HG03060 (cell line): ENCODE results near the gene SBF2.

Experiments
- ATAC-seq: cut with Tn5 transposase; IDR thresholded peaks from one replicate; pipeline ENCODE4 v1.9.1; 2021; ENCODE audit warnings: low read depth, moderate number of reproducible peaks; ENCODE audit not compliant: unreplicated experiment

Gene SBF2

DNA sequence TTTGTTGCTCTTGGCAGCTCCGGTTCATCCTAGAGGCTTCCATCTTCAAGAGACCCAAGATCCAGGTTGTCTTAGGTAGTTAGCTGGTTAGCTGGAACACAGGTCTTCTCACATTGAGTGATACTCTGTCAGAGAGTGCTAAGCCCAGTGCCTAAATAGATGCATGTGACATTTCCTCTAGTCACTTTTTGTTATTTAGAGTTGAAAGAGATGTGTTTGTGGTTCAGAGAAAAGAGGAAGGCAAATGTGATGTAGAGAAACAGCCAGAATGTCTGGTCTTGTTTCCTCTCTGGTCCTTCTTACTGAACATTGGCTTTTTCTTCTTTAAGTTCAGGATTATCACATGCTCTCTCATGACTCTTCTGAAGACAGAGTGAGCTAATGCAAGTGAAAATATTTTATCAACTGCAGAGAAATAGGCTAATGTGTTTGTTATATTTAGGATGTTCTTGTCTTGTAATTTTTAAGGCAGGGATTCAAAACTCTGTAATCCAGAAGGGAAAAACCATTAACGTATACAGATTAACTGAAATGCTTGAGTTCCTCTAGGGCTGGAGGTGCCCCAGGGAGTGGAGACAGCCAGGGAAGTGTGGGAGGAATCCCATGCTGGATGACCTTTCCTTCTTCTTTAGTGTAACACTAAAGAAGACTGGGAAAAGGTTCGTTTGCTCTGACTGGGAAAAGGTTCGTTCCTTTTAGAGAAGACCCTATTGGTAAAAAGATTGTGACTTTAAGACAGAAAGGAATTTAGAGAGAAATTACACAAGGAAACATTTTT lies 554.7 kb downstream of the SBF2 start:
- ATAC-seq = peak; percentile 72

DNA sequence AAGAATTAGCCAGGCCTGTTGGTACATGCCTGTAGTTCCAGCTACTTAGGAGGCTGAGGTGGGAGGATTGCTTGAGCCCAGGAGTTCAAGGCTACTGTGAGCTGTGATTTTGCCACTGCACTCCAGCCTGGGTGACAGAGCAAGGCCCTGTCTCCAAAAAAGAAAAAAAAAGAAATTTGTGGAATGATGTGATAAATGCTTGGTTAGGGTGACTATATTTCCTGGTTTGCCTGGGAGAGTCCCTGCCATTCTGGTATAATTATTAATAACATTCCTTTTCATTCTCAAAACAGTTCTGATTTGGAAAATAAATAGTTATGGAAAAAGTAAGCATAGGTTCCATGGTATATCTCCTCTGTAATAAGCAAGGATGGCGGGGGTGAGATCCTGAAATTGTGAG lies 555.3 kb downstream of the SBF2 start:
- no peak for ATAC-seq

DNA sequence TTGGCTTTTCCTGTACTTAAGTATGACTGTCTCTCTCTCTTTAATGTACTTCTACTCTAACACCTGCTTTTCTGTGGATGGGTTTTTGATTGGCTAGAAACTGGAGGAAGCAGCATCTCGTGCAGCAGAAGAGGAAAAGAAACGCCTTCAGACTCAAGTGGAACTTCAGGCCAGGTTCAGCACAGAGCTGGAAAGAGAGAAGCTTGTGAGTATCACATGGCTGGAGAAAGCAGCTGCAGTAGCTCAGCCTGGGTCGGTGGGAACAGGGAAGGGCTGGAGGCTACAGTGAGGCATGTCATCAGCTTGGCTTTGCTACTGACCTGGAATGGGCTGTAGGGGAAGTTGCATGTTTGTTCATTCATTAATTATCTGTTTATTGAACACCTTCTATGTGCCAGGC lies 555.9 kb downstream of the SBF2 start:
- no peak for ATAC-seq

DNA sequence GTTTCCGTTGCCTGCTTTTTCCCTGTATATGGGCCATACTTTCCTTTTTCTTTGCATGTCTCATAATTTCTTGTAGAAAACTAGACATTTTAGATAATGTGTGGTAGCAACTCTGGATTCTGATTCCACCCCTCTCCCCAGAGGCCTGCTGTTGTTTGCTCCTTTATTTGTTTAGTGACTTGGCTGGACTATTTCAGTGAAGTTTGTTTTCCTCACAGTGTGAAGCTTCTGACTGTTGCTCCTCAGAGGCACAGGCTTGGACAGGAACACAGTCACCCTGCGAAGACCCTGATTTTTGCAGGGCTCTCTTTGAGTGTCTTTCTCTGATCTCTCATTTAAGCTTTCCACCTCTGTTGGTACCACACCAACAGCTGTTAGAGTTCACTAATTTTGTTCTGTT lies 557.7 kb downstream of the SBF2 start:
- no peak for ATAC-seq

DNA sequence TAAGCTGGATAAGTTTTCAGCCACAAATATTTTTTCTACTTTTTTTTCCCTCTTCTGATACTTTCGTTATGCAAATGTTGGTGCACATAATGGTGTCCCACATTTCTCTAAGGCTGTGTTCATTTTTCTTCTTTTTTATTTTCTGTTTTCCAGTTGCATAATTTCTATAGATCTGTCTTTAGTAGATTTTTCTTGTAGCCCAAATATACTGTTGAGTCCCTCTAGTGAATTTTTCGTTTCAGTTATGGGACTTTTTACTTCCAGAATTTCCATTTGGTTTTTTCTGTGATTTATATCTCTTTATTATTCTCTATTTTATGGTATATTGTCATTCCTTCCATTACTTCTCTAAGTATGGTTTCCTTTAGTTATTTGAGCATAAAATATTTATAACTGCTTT lies 558.1 kb downstream of the SBF2 start:
- ATAC-seq = no peak

DNA sequence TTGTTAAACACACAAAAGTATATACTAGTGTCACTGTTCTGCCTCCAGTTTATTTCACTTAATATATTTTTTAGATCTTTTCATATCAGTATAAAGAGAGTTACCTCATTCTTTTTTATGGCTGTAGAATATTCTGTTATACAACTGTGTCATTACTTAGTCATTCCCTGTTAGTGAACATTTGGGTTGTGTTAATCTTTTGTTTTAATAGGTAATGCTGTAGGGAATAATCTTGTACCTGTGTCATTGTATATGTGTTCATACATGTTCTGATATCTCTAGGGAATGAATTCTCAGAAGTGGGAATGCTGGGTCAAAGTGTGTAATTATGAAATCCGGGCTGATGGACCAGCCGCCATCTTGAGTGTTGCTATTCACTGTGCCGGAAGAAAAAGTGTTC lies 558.8 kb downstream of the SBF2 start:
- ATAC-seq = no peak

DNA sequence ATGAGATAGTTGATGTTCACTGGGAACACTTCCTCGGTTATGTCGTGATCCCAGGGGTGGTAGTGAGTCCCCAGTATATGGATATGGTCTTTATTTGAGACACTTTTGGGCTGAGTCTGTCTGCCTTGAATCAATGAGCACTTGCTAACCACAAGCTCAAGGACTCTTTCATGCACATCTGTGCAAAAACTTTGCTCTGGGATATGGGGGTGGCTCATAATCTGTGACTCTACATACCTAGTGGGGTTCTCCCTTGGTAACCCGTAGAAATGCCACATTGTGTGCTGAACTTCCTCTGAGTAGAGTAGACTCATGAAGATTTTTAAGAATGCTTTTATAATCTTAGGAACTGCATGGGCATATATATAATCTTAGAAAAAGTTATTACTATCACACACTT lies 560.8 kb downstream of the SBF2 start:
- ATAC-seq = no peak

DNA sequence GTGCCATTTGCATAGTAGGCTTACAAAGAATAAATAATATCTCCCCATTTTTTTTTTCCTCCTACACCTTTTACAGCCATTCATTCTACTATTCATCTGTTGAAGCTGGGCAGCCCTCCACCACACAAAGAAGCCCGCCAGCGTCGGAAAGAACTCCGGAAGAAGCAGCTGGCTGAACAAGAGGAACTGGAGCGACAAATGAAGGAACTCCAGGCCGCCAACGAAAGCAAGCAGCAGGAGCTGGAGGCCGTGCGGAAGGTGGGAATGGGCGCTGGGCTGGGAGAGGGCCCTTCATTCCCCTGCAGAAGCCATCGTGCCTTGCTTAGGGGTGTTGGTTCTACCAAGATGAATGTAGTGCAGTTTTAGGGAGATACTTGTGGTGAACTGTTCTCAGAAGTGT lies 561.6 kb downstream of the SBF2 start:
- ATAC-seq = no peak

DNA sequence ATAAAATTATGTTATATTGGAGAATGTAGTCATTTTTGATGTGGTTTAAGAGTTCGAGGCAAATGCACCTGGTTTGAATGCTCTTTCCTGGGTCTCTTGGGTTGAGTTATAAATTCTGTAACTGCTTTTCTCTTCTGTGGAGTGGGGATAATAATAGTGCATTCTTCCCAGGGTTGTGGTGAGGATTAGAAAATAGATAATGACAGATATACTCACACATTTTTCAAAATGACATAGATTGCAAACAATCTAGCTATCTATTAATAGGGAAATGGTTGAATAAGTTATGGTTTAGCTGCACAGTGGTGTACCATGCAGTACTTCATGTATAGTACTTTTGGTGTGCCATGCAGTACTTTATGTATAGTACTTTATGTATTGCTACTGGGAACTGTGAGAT lies 562.8 kb downstream of the SBF2 start:
- no peak for ATAC-seq
